GM19395 (cell line): Measurements from ENCODE around the gene C11orf58.
A peak's percentile ranks its signal among the peaks of the same experiment; 100 is the strongest.

Experiments used
- ATAC-seq: cut with Tn5 transposase; IDR thresholded peaks from one replicate; pipeline ENCODE4 v1.9.1; 2021; ENCODE audit warnings: mild to moderate bottlenecking, moderate library complexity; ENCODE audit not compliant: unreplicated experiment

The C11orf58 gene

DNA sequence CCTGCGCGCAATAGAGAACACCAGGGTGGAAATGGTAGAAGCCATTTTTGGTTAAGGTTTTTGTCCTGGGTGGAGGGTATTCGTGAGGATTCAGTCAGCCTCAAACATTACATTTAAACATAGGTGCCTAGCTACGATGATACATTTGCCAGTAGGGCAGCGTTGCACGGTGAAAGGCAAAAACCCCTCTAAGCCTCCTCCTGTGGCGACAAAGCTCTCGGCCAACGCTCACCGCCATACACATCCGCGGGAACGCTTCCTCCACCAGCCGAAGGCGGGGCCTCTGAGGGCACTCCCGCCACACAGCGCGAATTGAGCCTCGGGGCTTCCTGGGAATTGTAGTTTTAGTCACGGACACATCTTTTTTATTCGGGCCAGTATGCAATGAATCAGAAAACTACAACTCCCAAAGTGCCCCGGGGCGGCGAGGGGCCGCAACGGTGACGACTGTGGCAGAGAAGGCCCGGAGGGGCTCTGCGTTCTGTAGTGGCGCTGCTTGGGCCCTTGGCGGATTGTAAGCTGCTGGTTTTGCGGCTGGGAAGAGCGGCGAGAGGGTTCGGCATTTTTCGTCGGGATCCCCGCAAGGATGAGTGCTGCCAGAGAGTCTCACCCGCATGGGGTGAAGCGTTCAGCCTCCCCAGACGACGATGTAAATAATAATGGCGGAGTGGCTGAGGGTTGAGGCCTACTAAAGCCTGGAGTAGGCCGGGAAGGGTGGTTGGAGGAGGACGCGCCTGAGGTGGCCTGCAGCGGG is at the start of gene C11orf58:
Gene C11orf58 (plus strand): TSS at position 455 of the 754 bp plus-strand sequence. CDS start 132 bp downstream, at position 587.
- ATAC-seq, result peak; percentile 97

DNA sequence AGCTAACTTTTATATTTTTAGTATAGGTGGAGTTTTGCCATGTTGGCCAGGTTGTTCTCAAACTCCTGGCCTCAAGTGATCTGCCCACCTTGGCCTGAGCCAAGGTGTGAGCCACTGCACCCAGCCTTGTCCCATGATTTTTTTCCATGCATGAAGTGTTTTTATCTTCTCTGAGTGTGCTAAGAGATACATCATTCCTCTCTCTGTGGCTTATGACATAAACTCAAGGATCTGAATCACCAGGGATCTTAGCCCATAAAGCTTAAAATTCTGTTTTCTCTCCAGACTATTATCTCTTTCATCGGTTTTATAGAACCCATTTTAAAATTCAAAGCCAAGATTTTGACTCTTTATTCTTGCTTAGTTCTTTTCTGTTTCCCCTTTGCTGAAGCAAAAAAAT is 48.4 kb upstream of the C11orf58 start:
- no peak for ATAC-seq

DNA sequence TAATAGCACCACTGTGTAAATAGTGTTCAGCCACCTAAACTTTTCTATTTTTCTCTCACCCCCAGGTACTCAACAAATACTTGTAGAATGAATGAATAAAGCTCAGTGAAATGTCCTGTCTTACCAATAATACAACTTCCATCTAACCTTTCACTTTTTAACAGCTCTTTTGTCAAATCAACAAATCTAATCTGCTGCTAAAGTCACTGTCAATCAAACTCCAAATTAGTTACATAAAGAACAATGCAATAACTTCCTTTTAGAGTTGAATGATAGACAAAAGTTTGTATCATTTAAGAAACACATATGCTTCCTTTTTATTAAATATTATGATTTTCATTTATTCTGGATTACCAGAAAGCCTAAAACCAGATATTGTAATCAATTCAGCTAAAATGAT is 34.7 kb upstream of the C11orf58 start:
- ATAC-seq, result no peak

DNA sequence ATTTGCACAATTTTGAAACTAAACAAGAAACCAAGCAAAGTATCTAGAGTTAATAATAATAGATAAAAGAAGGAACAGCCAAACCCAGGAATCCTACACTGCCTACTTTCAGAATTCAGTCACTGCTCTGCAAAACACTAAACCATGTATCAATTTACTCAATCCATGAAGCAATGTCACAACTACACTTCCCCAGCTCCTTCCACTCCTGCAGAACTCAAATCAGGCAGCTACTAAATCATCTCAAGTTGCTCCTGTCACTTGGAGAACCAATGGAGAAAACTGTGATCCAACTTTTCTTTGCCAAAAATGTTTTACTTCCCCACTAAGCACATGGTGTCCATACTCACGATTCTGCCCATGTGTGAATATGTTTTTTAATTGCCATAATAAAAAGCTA is 24.9 kb upstream of the C11orf58 start:
- ATAC-seq, result no peak

DNA sequence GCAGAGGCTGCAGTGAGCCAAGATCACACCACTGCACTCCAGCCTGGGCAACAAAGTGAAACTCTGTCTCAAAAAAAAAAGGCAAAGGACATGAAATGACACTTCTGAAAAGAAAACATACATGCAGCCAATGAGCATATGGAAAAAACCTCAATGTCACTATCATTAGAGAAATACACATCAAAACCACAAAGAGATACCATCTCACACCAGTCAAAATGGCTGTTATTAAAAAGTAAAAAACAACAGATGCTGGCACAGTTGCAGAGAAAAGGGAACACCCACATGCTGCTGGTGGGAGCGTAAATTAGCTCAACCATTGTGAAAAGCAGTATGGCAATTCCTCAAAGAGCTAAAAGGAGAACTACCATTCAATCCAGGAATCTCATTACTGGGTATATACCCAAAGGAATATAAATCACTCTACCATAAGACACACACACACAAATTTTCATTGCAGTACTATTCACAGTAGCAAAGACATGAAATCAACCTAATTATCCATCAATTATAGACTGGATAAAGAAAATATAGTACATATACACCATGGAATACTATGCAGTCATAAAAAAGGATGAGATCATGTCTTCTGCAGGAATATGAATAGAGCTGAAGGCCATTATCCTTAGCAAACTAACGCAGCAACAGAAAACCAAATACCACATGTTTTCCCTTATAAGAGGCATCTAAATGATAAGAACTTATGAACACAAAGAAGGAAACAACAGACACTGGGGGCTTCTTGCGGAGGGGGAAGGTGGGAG is 15.7 kb upstream of the C11orf58 start:
- no peak for ATAC-seq

DNA sequence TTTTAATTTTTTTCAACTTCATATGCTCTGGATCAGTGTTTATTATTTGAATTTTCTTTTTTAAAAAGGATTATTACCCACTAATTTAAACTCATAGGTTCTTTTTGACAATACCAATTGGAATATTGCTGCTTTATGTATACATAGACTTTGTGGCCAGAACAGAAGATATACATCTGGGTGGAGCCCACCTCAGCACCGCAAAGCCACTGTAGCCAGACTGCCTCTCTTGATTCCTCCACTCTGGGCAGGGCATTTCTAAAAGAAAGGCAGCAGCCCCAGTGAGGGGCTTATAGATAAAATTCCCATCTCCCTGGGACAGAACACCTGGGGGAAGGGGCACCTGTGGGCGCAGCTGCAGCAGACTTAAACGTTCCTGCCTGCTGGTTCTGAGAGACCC is 10.6 kb upstream of the C11orf58 start:
- ATAC-seq, result no peak

DNA sequence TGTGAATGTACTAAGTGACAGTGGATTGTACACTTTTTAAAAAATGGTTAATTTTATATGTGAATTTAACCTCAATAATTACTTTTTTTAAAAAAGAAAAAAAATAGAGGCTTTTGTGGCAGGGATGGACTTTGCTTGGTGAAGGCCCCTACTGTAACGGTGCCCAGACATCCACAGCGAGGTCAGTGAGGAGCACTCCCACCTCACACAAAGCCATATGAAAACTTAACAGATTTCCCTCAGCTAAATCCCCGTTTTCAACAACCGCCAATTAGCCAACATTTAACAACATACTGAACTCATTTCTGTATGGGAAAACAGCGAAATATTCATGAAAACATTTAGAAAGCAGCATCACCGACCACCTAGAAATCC is 642 bp upstream of the C11orf58 start:
- ATAC-seq, result peak; percentile 22

DNA sequence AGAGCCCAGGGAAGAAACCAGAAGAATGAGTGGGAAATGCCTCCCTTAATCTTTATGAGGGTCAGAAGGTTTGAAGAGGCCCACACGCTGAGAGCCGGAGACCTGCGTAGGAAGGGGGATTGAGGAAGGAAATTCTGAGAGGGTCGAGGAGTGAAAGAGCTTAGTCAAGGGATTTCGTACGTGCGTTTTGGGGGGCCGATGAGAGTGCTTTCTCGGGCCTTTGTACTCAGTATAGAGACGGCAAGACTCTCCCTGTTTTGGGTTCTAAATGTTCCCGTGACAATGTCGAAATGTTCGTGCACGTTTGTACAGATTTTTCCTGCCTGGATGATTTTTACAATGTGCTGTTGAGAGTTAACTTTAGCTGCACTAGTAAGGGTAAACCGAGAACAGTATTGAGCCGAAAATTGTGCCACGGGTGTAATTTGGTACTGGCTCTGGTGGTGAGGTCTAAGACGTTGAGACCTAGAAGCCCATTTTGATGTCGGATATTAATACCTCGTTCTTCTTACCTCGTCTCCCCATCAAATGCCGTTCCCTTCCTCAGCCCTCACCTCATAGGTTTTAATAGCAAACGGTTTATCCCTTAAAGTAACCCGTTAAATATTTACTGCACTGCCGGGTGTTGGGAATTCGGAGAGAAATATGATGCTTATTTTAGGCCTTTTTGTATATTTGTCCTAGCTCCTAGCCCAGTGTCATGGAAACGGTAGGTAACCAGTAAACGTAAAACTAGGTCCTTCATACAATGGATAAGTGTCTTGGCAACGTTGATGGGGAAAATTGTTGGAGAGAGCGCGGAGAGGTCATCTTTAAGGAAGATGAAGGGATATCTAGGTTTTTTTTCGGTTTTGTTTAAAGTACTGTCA is 734 bp downstream of the C11orf58 start:
- peak; percentile 0 for ATAC-seq

DNA sequence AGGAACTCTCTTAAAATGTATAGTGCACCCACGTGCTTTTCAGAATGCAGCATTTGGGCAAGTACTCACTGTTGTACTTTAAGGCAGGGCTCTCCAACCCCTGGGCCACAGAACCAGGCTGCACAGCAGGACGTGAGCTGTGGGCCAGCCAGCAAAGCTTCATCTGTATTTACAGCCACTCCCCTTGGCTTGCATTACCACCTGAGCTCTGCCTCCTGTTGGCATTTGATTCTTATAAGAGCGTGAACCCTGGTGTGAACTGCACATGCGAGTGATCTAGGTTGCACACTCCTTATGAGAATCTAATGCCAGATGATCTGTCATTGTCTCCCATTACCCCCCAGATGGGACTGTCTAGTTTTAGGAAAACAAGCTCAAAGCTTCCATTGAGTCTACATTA is 3.0 kb downstream of the C11orf58 start:
- no peak for ATAC-seq

DNA sequence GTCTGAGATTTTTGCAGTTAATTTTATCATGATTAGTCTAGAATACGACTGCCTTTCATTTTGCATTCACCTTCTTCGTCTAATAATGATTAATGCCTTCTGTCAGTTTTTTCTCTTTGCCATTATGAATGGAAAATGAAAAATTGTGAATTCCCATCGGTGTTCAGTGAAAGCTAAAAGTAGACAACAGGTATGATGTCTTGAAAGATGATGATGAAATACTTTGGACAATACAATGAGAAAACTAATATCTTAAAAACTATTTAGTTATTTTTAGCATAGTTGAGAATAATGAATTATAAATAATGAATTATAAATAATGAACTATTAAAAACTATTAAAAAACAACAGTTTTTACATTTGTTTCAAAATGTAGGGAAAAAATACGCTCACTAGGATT is 5.0 kb downstream of the C11orf58 start:
- no peak for ATAC-seq

DNA sequence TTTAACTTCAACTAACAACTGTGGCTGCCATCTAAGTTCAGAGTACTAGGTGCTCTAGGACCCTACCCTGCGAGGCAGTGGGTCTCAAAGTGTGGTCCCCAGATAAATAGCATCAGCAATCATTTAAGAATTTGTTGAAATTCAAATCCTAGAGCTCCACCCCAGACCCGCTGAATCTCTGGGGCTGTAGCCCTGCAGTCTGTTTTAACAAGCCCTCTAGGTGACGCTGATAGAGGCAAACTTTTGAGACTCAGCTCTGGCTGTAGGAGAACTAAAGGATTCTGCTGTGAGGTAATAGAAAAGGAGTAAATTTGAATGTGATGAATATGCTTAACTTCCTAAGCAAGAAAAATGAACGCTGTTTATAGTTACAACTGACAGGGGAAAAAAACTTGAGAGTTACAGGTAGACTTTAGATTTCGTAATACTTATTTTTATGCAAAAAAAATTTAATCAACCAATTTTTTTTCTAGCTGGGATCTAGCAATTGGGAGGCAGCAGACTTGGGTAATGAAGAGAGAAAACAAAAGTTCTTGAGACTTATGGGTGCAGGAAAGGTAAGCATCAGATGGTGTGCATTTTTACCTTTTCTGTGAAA is 5.8 kb downstream of the C11orf58 start:
- no peak for ATAC-seq

DNA sequence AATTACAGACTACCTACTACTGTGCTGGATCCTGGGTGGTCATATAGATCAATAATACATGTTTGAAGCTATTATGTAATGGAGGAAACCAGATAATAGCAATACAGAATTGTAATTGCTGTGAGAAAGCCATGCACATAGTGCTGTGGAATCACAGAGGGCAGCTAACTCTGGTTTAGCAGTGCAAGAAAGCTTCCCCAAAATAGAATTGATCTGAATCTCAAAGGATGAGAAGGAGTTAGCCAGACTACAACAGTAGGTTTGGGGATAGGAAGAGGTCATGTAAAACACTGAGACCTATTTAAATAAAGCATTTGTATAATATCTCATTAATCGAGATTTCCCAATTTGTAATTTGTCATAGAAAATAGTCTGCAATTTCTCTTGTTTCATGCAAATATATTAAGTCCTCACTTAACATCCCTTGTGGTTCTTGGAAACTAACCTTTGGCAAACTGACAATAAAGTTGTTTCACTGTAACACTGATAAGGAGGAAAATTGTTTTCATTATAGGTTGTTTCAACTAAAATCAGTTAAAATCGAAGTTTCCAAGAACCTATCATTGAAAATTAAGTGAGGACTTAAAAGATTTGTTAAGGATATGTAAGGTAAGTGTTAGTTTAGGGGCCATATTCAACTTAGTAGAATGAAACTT is 7.6 kb downstream of the C11orf58 start:
- ATAC-seq, result no peak

DNA sequence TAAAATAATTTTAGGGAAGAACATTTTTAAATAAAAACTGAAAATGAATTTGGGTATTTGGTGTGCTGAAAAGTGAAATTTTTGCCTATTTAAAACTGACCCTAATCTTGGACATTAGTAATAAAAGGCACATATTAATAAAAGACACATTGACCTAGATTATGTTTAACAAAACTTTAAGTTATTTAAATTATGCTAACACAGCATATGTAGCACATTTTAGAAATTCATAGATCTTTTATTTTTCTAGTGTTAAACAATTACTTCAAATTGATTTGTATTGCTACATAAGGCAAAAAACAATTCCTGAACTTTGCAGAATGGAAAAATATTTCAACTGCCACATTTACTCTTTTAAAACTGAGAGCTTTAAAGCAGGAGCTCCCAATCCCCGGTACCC is 10.6 kb downstream of the C11orf58 start:
- ATAC-seq, result no peak

DNA sequence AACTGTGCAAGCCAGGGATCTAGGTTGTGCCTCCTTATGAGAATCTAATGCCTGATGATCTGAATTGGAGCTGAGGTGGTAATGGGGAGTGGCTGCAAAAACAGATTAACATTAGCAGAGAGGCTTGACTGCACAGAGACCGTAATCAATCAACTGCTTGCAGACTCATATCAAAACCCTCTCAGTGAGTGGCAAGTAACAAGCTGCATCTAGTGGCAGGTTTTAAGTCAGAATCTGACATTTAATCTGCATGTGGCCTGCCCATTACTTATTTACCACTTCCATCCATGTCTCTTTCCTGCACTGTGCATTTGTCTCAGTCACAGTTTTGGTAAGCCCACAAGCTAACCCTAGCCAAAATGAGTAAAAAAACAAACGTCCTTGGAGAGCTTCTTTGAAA is 11.2 kb downstream of the C11orf58 start:
- no peak for ATAC-seq

DNA sequence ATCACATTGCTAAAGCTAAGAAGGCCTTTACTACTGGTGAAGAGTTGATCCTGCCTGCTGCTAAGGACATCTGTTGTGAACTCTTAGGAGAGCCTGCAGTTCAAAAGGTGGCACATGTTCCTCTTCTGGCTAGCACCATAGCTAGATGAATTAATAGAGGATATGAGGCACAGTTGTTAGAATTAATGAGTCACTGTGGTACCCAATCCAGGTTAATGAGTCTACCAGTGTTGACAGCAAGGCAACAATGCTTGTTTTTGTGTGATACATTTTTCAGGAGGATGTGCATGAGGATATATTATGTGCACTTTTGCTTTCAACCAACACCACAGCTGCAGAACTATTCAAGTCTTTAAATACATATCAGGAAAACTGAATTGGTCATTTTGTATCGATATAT is 12.0 kb downstream of the C11orf58 start:
- no peak for ATAC-seq

DNA sequence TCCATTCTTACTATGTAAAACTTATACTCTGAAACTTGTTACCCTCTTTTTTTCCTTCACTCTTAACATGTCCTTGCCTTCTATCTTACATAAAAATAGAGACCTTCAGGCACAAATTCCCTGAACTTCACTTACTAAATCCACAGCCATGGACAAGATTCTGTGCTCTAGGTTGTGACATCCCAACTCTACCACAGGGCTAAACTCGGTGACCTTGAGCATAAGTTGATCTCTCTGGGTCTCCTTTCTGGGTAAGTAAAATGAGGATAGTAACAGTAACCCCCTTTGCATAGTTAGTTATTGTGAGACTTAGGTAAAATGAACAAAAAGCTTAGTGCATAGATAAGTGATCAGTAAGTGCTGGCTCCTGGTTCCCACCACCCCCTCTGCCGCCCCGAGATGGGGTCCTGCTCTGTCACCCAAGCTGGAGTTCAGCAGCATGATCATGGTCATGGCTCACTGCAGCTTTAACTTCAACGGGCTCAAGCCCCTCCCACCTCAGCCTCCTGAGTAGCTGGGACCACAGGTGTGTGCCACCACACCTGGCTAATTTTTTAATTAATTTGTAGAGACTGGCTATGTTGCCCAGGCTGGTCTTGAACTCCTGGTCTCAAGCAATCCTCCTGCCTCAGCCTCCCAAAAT is 20.1 kb downstream of the C11orf58 start:
- no peak for ATAC-seq

DNA sequence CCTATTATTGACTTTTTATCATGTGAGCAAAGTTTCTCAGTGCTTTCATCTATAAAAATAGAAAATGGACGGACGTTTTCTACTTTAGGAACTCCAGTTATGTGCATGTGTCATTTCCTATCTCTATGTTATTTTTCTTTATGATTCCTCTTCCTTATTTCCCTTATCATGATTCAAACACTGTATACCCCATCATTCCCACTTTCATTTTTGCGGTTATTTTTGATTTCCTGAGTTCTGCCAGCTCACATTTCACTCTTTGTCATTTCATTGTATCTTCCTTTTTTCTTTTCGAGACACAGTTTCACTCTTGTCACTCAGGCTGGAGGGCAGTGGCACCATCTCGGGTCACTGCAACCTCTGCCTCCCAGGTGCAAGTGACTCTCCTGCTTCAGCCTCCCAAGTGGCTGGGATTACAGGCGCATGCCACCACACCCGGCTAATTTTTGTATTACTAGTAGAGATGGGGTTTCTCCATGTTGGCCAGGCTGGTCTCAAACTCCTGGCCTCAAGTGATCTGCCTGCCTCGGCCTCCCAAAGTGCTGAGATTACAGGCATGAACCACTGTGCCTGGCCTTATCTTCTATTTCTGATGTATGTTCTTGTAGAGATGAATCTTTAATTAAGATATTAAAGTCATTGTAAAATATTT is 21.5 kb downstream of the C11orf58 start:
- no peak for ATAC-seq

DNA sequence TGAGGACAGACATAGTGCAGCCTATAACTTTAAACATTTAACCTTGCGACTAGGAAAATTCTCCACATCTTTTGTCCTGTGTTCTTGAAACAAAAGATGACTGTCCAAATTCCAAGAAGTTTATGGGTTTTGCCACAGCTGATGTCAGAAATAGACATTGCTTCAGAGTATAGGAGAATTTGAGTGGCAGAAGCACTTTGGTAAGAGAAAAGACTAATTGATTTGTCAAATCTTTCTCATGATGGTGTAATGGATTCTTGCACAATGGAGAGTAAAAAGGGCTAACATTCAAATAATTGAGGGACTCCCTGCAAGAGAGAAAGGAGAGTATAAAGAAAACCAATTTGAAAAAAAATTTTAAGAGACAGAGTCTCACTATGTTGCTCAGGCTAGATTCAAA is 25.3 kb downstream of the C11orf58 start:
- no peak for ATAC-seq

DNA sequence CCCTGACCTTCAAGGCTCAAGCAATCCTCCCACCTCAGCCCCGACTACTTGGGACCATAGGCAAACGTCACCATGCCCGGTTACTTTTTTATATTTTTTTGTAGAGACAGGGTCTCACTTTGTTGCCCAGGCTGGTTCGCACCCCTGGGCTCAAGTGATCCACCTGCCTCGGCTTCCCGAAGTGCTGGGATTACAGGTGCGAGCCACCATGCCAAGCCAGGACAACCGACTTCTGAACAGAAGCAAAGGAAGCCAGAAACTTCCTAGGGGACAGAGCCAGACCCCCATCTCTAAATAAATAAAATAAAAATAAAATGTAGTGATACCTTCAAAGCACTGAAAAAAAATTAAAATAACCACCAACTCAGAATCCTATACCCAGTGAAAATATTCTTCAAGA is 26.4 kb downstream of the C11orf58 start:
- no peak for ATAC-seq

DNA sequence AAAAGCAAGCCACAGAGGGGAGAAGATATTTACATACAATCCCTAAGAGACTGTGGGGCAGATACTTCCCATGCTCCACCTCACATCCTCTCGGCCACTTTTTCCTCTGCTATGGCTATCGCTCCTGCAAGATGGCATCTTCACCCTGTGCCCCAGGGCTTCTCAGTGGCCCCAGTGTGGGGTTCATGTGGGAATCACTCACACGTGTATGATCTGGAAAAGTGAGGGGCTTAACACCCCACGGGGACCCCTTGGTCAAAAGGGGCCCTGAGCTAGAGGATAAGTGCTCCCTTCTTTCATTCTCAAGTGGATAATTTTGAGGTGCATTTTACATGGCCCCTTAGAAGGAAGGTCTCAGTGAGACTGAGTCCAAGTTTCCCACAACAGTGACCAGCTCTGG is 28.7 kb downstream of the C11orf58 start:
- no peak for ATAC-seq
